IMR-90 (cell line): Measurements from ENCODE around the gene BTF3. TPM values are rescaled to one million over a fixed set of nuclear protein-coding genes. Genes with fewer than 3 reads are reported as not detected.

Experiments
- ATAC-seq: fragments of 200-7000 bp; cut with Tn5 transposase; 2 replicates; pipeline ENCODE4 v1.9.1; 2020; ENCODE audit warnings: low read depth, mild to moderate bottlenecking, moderate library complexity
- BruUV-seq: library from RNA; stranded (reverse); fragments of 400-500 nt; replicated peaks from 2 replicates; lab custom pipeline; 2021; lab: Mats Ljungman, UMichigan
- CTCF ChIA-PET: fragments of 300-600 bp; formaldehyde crosslinking; extraction: SDS; loops from one replicate; lab custom pipeline; 2021; ENCODE audit warnings: antibody characterized with exemption; lab: Yijun Ruan, JAX
- POLR2A ChIA-PET: fragments of 300-600 bp; sonication (Branson Sonifier 250); formaldehyde crosslinking; loops from one replicate; lab custom pipeline; 2022; ENCODE audit warnings: antibody characterized with exemption; ENCODE audit not compliant: unreplicated experiment; lab: Charles Lee
- DNase-seq: peaks from one replicate; pipeline ENCODE4 v3.0.0; 2013
- H2AFZ ChIP-seq: replicated peaks from 2 replicates; pipeline ENCODE3; 2013; ENCODE audit warnings: low read length, mild to moderate bottlenecking; ENCODE audit not compliant: poor library complexity
- H2AK5ac ChIP-seq: 2 replicates; pipeline ENCODE4 v1.6.1; 2013; ENCODE audit warnings: low read depth, low read length, inconsistent platforms
- H2AK9ac ChIP-seq: replicated peaks from 2 replicates; pipeline ENCODE3; 2013; ENCODE audit warnings: mild to moderate bottlenecking, low read depth, low read length, moderate library complexity; ENCODE audit not compliant: poor library complexity
- H2BK120ac ChIP-seq: 2 replicates; pipeline ENCODE4 v1.6.1; 2013; ENCODE audit warnings: low read depth, low read length, inconsistent platforms
- H2BK15ac ChIP-seq: 3 replicates; pipeline ENCODE4 v1.6.1; 2013; ENCODE audit warnings: low read depth, low read length, inconsistent platforms
- H2BK20ac ChIP-seq: 2 replicates; pipeline ENCODE4 v1.6.1; 2013; ENCODE audit warnings: low read depth, mild to moderate bottlenecking, inconsistent platforms, low read length, moderate library complexity
- H2BK5ac ChIP-seq: 2 replicates; pipeline ENCODE4 v1.6.1; 2013; ENCODE audit warnings: mild to moderate bottlenecking, low read depth, low read length, inconsistent platforms; ENCODE audit not compliant: poor library complexity, severe bottlenecking
- H3K14ac ChIP-seq: replicated peaks from 2 replicates; pipeline ENCODE4 v1.6.1; 2013; ENCODE audit warnings: low read depth, low read length, inconsistent platforms
- H3K18ac ChIP-seq: 2 replicates; pipeline ENCODE4 v1.6.1; 2013; ENCODE audit warnings: low read depth, low read length, control low read depth
- H3K23ac ChIP-seq: 2 replicates; pipeline ENCODE4 v1.6.1; 2013; ENCODE audit warnings: low read depth, low read length, inconsistent platforms
- H3K27ac ChIP-seq: 2 replicates; pipeline ENCODE4 v1.5.1; 2013; ENCODE audit warnings: mild to moderate bottlenecking, control low read depth, low read length; ENCODE audit not compliant: insufficient read depth
- H3K27me3 ChIP-seq: 2 replicates; pipeline ENCODE4 v1.6.1; 2013; ENCODE audit warnings: low read length; ENCODE audit not compliant: control insufficient read depth, insufficient read depth
- H3K36me3 ChIP-seq: 2 replicates; pipeline ENCODE4 v1.6.1; 2013; ENCODE audit warnings: low read length, mixed read lengths; ENCODE audit not compliant: control insufficient read depth, insufficient read depth
- H3K4ac ChIP-seq: 2 replicates; pipeline ENCODE4 v1.6.1; 2013; ENCODE audit warnings: low read depth, low read length, inconsistent platforms
- H3K4me1 ChIP-seq: 2 replicates; pipeline ENCODE4 v1.6.1; 2013; ENCODE audit warnings: low read length, mixed read lengths; ENCODE audit not compliant: control insufficient read depth, insufficient read depth
- H3K4me2 ChIP-seq: 2 replicates; pipeline ENCODE4 v1.6.1; 2013; ENCODE audit warnings: low read depth, mild to moderate bottlenecking, control low read depth, low read length, moderate library complexity
- H3K4me3 ChIP-seq: 2 replicates; pipeline ENCODE4 v1.5.1; 2013; ENCODE audit warnings: low read depth, mild to moderate bottlenecking, control low read depth, low read length, moderate library complexity; ENCODE audit not compliant: insufficient read depth
- H3K56ac ChIP-seq: 2 replicates; pipeline ENCODE4 v1.6.1; 2013; ENCODE audit warnings: low read length, inconsistent platforms; ENCODE audit not compliant: insufficient read depth; ENCODE audit errors: extremely low read depth
- H3K79me1 ChIP-seq, 2 experiments: 2 replicates each; pipeline ENCODE4 v1.6.1; 2013; ENCODE audit warnings: low read length in 2 of 2, inconsistent platforms in 1 of 2, low read depth in 1 of 2
- H3K9ac ChIP-seq: 2 replicates; pipeline ENCODE4 v1.6.1; 2013; ENCODE audit warnings: low read depth, low read length, control low read depth
- H3K9me1 ChIP-seq: 2 replicates; pipeline ENCODE4 v1.6.1; 2013; ENCODE audit warnings: low read length, inconsistent platforms; ENCODE audit not compliant: insufficient read depth
- H3K9me3 ChIP-seq: 2 replicates; pipeline ENCODE4 v1.6.1; 2013; ENCODE audit warnings: low read length; ENCODE audit not compliant: control insufficient read depth, insufficient read depth
- H4K20me1 ChIP-seq: 2 replicates; pipeline ENCODE4 v1.6.1; 2013; ENCODE audit warnings: low read length, inconsistent platforms; ENCODE audit not compliant: insufficient read depth
- H4K5ac ChIP-seq: 2 replicates; pipeline ENCODE4 v1.6.1; 2013; ENCODE audit warnings: mild to moderate bottlenecking, low read depth, low read length, control low read depth
- H4K8ac ChIP-seq, 2 experiments: 2 replicates each; pipeline ENCODE4 v1.6.1; 2013; ENCODE audit warnings: low read depth in 2 of 2, low read length in 2 of 2, control low read depth in 1 of 2, inconsistent platforms in 1 of 2
- H4K91ac ChIP-seq: 2 replicates; pipeline ENCODE4 v1.6.1; 2013; ENCODE audit warnings: low read depth, low read length, inconsistent platforms; ENCODE audit not compliant: insufficient read depth
- BHLHE40 ChIP-seq: fragments of 150-350 bp; IDR thresholded peaks from 2 replicates; pipeline ENCODE4 v1.6.1; 2016; ENCODE audit warnings: mild to moderate bottlenecking, low read depth, low read length
- CEBPB ChIP-seq: IDR thresholded peaks from 2 replicates; pipeline ENCODE4 v1.6.1; 2012; ENCODE audit warnings: low read depth, low read length, improper control_type of control experiment
- CHD1 ChIP-seq: IDR thresholded peaks from 2 replicates; pipeline ENCODE4 v1.6.1; 2012; ENCODE audit warnings: low read depth, low read length, improper control_type of control experiment
- FOS ChIP-seq: fragments of 150-350 bp; IDR thresholded peaks from 2 replicates; pipeline ENCODE4 v1.6.1; 2016; ENCODE audit warnings: low read depth, low read length
- MAZ ChIP-seq: IDR thresholded peaks from 2 replicates; pipeline ENCODE4 v1.6.1; 2012; ENCODE audit warnings: low read depth, mild to moderate bottlenecking, low read length, improper control_type of control experiment, moderate library complexity, borderline replicate concordance
- MXI1 ChIP-seq: IDR thresholded peaks from 2 replicates; pipeline ENCODE4 v1.6.1; 2012; ENCODE audit warnings: low read depth, mild to moderate bottlenecking, low read length, moderate library complexity, borderline replicate concordance
- NFE2L2 ChIP-seq: fragments of 150-350 bp; IDR thresholded peaks from 2 replicates; pipeline ENCODE4 v1.6.1; 2016; ENCODE audit warnings: low read depth, mild to moderate bottlenecking, low read length
- POLR2A ChIP-seq: IDR thresholded peaks from 2 replicates; pipeline ENCODE4 v1.6.1; 2012; ENCODE audit warnings: mild to moderate bottlenecking, low read depth, low read length
- RAD21 ChIP-seq: IDR thresholded peaks from 2 replicates; pipeline ENCODE4 v1.6.1; 2012; ENCODE audit warnings: low read length, improper control_type of control experiment
- RCOR1 ChIP-seq: IDR thresholded peaks from 2 replicates; pipeline ENCODE4 v1.6.1; 2012; ENCODE audit warnings: mild to moderate bottlenecking, low read length, improper control_type of control experiment; ENCODE audit not compliant: insufficient replicate concordance
- RFX5 ChIP-seq: IDR thresholded peaks from 2 replicates; pipeline ENCODE4 v1.8.0; 2012; ENCODE audit warnings: low read depth, mild to moderate bottlenecking, low read length, moderate library complexity
- SMC3 ChIP-seq: fragments of 150-350 bp; IDR thresholded peaks from 2 replicates; pipeline ENCODE4 v1.6.1; 2016; ENCODE audit warnings: low read depth, mild to moderate bottlenecking, antibody characterized with exemption, low read length, moderate library complexity
- WGBS, 2 experiments: methylation state at CpG; one replicate each; pipeline versions ENCODE4 v1.1.5 to v1.1.7; 2013; ENCODE audit warnings: missing lambda C conversion rate in 2 of 2; ENCODE audit not compliant: insufficient read length in 1 of 2; ENCODE audit errors: extremely low coverage in 2 of 2; 5-methylcytosine and 5-hydroxymethylcytosine counted together
- dilution Hi-C: fragments of 300-500 bp; cut with HindIII; formaldehyde crosslinking; loops from one replicate; pipeline ENCODE4 v1.14.3; 2018; ENCODE audit warnings: low sequenced_read_pairs; ENCODE audit not compliant: unreplicated experiment
- in situ Hi-C: fragments of 300-500 bp; cut with MboI; formaldehyde crosslinking; loops from 3 replicates; pipeline ENCODE4 v1.14.3; 2019; ENCODE audit warnings: low sequenced_read_pairs, inconsistent platforms, mixed read lengths
- intact Hi-C: fragments of 100-400 bp; cut with micrococcal nuclease; formaldehyde crosslinking; loops from 2 replicates; pipeline ENCODE4 v1.10.0; 2022
- polyA plus RNA-seq, 3 experiments: library from polyadenylated mRNA; depleted of rRNA; stranded (reverse); fragments of >200 nt; gene quantifications; 2 replicates each; pipeline ENCODE4 v1.2.3, GENCODE V29; 2012; ENCODE audit warnings: low replicate concordance in 1 of 3
- total RNA-seq: library from RNA; depleted of rRNA; stranded (reverse); fragments of >200 nt; gene quantifications from 2 replicates; pipeline ENCODE4 v1.2.3, GENCODE V29; 2012
- TF ChIP-seq, protein P1 (sequence below): fragments of 150-350 bp; IDR thresholded peaks from 2 replicates; pipeline ENCODE4 v1.6.1; 2016; ENCODE audit warnings: low read depth, mild to moderate bottlenecking, low read length, moderate library complexity, borderline replicate concordance
- TF ChIP-seq, protein P2 (sequence below): conservative IDR thresholded peaks from 2 replicates; pipeline ENCODE4 v1.5.1; 2012; ENCODE audit warnings: mild to moderate bottlenecking, low read depth, low read length, improper control_type of control experiment

BTF3 gene
- total and polyA plus RNA-seq, 2 of the 4 experiments (the other 2 are of a cell fraction): 225 to 443 TPM

DNA sequence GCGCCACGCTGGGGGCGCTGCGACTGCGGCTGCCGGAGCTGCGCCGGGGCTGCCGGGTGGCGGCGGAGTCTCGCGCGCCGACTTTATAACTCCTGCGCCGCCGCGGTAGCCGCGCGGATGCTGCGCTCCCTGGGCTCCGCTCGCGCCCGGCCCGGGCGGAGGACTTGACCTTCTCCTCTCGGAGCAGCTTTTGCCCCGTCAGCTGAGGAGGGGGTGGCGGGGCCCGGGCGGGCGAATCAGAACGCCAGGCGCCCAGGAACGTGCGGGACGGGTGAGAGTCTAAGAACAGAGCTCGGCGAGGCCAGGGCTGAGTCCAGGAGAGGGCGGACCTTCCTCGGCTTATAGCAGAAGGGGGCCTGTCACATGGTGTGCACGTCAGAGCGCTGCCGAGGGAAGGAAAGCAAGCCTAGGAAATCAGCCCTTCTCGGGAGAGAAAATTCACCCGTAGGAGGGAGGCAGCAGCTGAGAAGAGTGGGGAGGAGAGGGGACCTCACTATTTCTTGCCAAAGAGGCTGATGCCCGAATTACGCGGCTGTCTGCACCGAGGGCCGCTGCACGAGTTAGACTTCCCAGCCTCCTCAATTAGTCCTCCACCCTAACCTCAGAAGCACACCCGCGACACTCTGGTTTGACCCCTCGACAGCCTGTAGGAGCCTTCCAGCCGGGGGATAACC lies 49.6 kb upstream of the BTF3 start, which contains the start of gene FOXD1:
Gene FOXD1, minus strand, starts transcription at position 315 of the 674 bp plus-strand sequence. CDS start 415 bp downstream, outside the sequence.
- Histone ChIP-seq H2AFZ (peak within 1 kb of the TSS; percentile 95), H3K9me1 (no peaks in the 10 kb centered on the region; the same call in 1 of the 2 replicates), H2BK5ac (peak within 1 kb of the TSS; percentile 96), H3K18ac (peak within 1 kb of the TSS; percentile 81), H3K56ac (peak within 1 kb of the TSS; percentile 73), H3K9ac (peak within 1 kb of the TSS; percentile 91), H2BK20ac (peak within 1 kb of the TSS; percentile 82), H3K4me1 (peaks cover 7% of the 10 kb centered on the region; the same call in 1 of the 2 replicates), H3K14ac (peak within 1 kb of the TSS; percentile 96), H4K5ac (peak within 1 kb of the TSS; percentile 52), H2AK5ac (peak within 1 kb of the TSS; percentile 71; the same call in 1 of the 2 replicates), H3K36me3 (peaks cover 8% of the 10 kb centered on the region; the same call in 1 of the 2 replicates), H3K9me3 (no peaks in the 10 kb centered on the region), H3K4me3 (peak within 1 kb of the TSS; percentile 94), H3K27me3 (peaks cover 8% of the 10 kb centered on the region), H3K23ac (peak within 1 kb of the TSS; percentile 96), H4K91ac (peak within 1 kb of the TSS; percentile 87), H2BK120ac (peak within 1 kb of the TSS; percentile 93), H3K79me1 (peaks cover 11 to 14% of the 10 kb centered on the region in 2 experiments), H2AK9ac (peak within 1 kb of the TSS; percentile 93), H2BK15ac (peak within 1 kb of the TSS; percentile 55; the same call in 1 of the 3 replicates), H3K27ac (peak within 1 kb of the TSS; percentile 97), H4K8ac (peak within 1 kb of the TSS; percentile 5 to 95; a peak in 3 of 4 replicates), H4K20me1 (peaks cover 6% of the 10 kb centered on the region; the same call in 1 of the 2 replicates), H3K4ac (peak within 1 kb of the TSS; percentile 94), H3K4me2 (peak within 1 kb of the TSS; percentile 82)
- peak; percentile 97 for DNase-seq
- ChIA-PET CTCF (interaction anchor here (0.5 to 2.1 kb wide), 6 partner anchors 27 to 232 kb away, joined by 3 to 9 read pairs (median 4); no protein-coding TSS in a partner anchor), POLR2A (interaction anchor here (0.7 to 1.4 kb wide), 5 partner anchors 29 to 233 kb away, joined by 3 to 18 read pairs (median 3); no protein-coding TSS in a partner anchor)
- WGBS, 2 experiments: 0% methylated on average over 25 of the region's 59 CpGs; no CpG with 5 or more reads in 1 of the 2 experiments
- in situ Hi-C loops (loop anchor here (5.0 to 10.0 kb wide), 3 partner anchors 141 to 364 kb away; no protein-coding TSS in a partner anchor), intact Hi-C loops (loop anchor here (1.0 kb wide), 1 partner anchor 136 kb away; no protein-coding TSS in a partner anchor), dilution Hi-C loops (no loop called here)
- no TSS peak for BruUV-seq
- ATAC-seq: peak; percentile 82
- TF ChIP-seq RCOR1 (no peak), SMC3 (0 out of 2 replicates have a peak, but pooled peaks have one; percentile 8), MAZ (peak; percentile 62; the same call in 1 of the 2 replicates), NFE2L2 (peak; percentile 19; the same call in 1 of the 2 replicates), POLR2A (peak; percentile 94), CHD1 (no peak), BHLHE40 (peak; percentile 92), CEBPB (no peak), RFX5 (no peak), RAD21 (peak; percentile 18; the same call in 1 of the 2 replicates), MXI1 (0 out of 2 replicates have a peak, but pooled peaks have one; percentile 21), FOS (no peak)
- TF ChIP-seq, protein P1, sequence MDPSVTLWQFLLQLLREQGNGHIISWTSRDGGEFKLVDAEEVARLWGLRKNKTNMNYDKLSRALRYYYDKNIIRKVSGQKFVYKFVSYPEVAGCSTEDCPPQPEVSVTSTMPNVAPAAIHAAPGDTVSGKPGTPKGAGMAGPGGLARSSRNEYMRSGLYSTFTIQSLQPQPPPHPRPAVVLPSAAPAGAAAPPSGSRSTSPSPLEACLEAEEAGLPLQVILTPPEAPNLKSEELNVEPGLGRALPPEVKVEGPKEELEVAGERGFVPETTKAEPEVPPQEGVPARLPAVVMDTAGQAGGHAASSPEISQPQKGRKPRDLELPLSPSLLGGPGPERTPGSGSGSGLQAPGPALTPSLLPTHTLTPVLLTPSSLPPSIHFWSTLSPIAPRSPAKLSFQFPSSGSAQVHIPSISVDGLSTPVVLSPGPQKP: no peak
- TF ChIP-seq, protein P2, sequence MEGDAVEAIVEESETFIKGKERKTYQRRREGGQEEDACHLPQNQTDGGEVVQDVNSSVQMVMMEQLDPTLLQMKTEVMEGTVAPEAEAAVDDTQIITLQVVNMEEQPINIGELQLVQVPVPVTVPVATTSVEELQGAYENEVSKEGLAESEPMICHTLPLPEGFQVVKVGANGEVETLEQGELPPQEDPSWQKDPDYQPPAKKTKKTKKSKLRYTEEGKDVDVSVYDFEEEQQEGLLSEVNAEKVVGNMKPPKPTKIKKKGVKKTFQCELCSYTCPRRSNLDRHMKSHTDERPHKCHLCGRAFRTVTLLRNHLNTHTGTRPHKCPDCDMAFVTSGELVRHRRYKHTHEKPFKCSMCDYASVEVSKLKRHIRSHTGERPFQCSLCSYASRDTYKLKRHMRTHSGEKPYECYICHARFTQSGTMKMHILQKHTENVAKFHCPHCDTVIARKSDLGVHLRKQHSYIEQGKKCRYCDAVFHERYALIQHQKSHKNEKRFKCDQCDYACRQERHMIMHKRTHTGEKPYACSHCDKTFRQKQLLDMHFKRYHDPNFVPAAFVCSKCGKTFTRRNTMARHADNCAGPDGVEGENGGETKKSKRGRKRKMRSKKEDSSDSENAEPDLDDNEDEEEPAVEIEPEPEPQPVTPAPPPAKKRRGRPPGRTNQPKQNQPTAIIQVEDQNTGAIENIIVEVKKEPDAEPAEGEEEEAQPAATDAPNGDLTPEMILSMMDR: 0 out of 2 replicates have a peak, but pooled peaks have one; percentile 1
